GM19455 (cell line): ENCODE measurements around the gene CFAP97D1.

Experiments used
- ATAC-seq: cut with Tn5 transposase; IDR thresholded peaks from one replicate; pipeline ENCODE4 v1.9.1; 2021; ENCODE audit not compliant: unreplicated experiment

Gene CFAP97D1

GRCh38 chr17:43823350-43824084 lies 43.3 kb downstream of the CFAP97D1 start:
- no peak for ATAC-seq

GRCh38 chr17:43825567-43825966 lies 45.3 kb downstream of the CFAP97D1 start:
- ATAC-seq, result no peak

DNA sequence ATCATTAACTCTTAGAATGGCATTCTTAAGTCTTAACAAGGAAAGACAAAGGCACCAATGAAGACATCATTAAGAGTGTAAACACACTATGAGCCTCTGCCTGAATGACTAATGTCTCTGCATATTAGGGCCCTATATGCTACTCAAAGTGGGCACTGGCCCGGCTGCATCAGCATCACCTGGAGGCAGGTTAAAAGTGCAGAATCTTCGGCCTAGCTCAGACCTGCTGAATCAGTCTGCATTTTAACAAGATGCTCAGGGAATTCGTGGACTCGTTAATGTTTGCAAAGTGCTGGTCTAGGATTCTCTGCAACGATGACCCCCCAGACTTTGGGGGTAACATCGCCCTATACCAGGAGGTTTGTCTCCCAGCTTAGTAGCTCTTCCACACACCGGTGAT lies 46.0 kb downstream of the CFAP97D1 start:
- ATAC-seq, result no peak

DNA sequence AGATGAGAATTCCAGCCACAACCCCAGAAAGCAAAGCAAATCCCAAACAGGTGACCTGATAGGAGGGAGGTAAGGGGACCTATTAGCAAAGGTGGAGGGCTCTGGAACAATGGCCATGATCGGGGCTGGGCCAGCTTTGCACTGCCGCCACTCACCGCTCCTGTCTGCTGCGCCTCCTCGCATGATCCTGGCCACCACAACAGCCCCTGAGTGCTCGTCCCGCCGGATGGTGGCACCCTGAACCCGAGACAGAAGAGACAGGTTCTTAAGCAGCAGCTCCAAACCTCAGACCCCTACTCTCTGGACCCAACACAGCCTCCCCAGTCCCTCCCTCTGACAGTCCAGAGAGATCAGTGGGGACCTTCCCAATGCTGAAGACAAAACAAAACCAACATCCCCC lies 47.4 kb downstream of the CFAP97D1 start:
- ATAC-seq, result no peak

- no peak for ATAC-seq
Observed at GRCh38 chr17:43829738-43830137, 49.5 kb downstream of the CFAP97D1 start.

DNA sequence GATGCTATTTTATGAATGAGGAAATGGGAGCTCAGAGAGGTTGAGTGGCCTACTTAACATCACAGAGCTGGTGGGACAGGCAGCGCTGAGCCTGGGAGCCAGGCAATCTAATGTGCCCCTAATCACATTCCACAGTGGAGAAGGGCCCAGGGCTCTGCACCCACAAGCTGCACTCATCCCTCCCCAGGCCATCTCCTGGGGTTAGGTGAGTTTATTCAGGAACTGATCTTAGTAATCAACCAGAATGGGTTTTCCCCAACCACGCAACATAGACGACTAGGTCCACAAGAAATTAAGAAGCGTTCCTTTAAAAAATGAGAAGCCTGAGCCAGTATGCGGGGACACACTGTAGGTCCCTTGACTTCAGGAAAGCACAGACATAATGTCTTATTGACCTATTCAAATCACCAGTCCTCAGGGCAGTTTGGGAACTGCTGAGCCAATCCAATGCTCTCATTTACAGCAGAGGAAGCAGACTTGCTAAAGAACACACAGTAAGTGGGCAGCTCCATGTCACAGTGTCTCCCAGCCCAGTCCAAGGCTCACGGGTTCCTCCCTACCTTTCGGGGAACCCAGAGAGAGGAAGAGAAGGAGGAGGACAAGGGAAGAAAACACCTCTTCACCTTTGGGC lies 50.4 kb downstream of the CFAP97D1 start:
- ATAC-seq, result no peak

- ATAC-seq, result no peak
Observed at GRCh38 chr17:43831633-43832032, 51.4 kb downstream of the CFAP97D1 start.

DNA sequence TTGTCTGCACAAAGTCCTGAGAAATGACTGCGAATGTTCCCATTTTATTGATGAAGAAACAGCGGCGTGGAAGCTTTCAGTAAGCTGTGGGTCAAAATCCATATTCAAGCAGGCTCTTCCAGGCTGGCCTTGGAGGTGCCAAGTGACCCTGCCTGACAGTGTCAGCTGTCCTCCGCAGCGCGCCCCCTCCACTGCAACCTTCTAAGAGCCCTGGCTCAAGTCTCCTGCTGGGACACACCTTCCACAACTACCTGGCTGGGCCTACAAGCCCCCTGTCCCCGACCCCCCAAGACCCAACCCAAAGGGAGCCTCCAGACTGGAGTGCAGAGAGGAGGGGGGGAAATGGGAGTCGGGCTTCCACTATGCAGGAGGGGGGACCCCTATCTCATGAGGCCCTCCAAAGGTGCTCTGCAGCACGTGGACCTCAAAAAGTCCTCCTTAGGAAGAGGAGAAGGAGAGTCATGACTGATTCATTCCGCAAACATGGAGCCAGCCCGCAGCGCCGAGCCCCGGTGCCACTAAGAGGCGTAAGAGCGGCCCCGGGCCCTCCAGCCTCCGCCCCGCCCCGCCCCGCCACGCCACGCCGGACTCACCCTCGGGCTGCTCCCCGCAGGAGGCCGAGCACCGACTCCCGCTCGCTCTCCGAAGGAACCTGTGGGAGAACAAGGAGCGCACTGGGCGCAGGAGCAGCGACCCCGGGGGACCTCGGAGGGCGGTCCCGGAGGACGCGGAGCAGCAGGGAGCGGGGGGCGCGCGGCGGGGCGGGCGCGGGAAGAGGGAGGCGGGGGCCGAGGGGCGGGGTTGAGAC lies 52.1 kb downstream of the CFAP97D1 start:
- ATAC-seq, result no peak

DNA sequence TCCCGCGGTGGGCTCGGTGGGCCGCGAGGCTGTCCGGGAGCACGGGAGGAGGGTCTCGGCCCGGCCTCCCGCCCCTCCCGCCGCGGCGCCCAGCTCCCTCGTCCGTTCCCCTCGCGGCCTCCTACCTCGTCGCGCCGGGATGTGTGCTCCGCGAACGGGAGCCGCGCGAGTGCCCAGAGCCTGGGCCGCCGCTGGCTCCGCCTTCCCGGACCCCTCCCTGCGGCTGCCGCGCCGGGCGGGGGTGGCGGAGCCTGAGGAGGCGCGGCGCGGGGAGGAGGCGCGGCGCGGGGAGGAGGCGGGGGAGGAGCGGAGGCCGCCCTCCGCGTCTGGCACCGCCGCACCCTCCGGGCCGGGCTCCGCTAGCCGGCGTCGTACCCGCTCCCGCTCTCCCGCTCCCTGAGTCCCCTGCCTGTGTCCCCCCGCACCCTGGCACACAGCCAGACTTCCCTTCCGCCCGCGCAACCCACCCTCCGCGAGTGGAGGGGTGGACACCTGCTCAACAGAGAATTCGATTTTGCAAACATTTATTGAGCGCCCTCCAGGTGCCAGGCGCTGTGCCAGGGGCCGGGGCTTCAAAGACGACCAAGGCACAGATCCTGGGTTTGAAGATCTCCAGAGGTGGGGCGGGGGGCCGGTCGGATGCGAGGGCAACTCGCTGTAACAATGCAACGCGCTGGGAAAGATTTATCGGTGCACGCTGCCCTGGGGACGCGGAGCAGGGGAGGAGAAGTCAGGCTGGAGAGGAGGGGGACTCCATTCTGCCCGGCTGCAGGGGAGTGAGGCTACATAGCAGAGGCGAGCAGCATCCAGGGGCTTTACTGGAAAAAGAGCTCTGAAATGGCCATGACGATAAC lies 53.0 kb downstream of the CFAP97D1 start, which contains the start of gene MPP3:
TSS of gene MPP3 (minus strand) at position 171 of the 854 bp plus-strand sequence. CDS start 1,240 bp downstream, outside the sequence.
- no peak for ATAC-seq

GRCh38 chr17:43834106-43834505 lies 53.9 kb downstream of the CFAP97D1 start:
- ATAC-seq, result no peak
